Adrenal gland (tissue), 12 donors: Measurements from ENCODE around the gene NUSAP1. TPM values are rescaled to one million over a fixed set of nuclear protein-coding genes. Genes with fewer than 3 reads are reported as not detected.
A peak's percentile ranks its signal among the peaks of the same experiment; 100 is the strongest.

ENCODE experiments used
- DNase-seq, 7 donors: peaks; one replicate each; pipeline ENCODE4 v3.0.0-alpha.2; 2019 to 2020
- H3K27ac ChIP-seq, 5 donors: fragments of 200-600 bp; sonication (generic) in 4 of 5; 1 replicate in 3 of 5; 2 replicates in 2 of 5; pipeline versions ENCODE4 v1.5.1 to v1.8.0; 2016 to 2020; ENCODE audit warnings: mild to moderate bottlenecking in 1 of 5
- H3K27me3 ChIP-seq: fragments of 200-600 bp; 2 replicates; pipeline ENCODE4 v1.8.0; 2021
- H3K36me3 ChIP-seq, 2 donors: fragments of 200-600 bp; replicated peaks in 1 of 2; 1 replicate in 1 of 2; 2 replicates in 1 of 2; pipeline versions ENCODE4 v1.5.1 to v1.8.0; 2018 to 2022
- H3K4me1 ChIP-seq, 2 donors: fragments of 200-600 bp; replicated peaks in 1 of 2; 1 replicate in 1 of 2; 2 replicates in 1 of 2; pipeline versions ENCODE4 v1.5.1 to v1.8.0; 2018 to 2021
- H3K4me3 ChIP-seq, 4 donors: fragments of 200-600 bp; sonication (generic) in 3 of 4; one replicate each; pipeline ENCODE4 v1.5.1; 2016 to 2018
- H3K9me3 ChIP-seq, 3 donors: fragments of 200-600 bp; sonication (generic) in 1 of 3; replicated peaks in 1 of 3; 1 replicate in 2 of 3; 2 replicates in 1 of 3; pipeline versions ENCODE4 v1.5.1 to v1.8.0; 2016 to 2021
- CTCF ChIP-seq, 6 experiments: fragments of 450-650 bp in 4 of 6; fragments of 200-600 bp in 2 of 6; sonication (generic) in 1 of 6; IDR thresholded peaks; 1 replicate in 5 of 6; 2 replicates in 1 of 6; pipeline versions ENCODE4 v1.5.1 to v1.8.0; 2016 to 2021; ENCODE audit warnings: antibody characterized with exemption in 6 of 6, mild to moderate bottlenecking in 2 of 6, moderate library complexity in 1 of 6
- POLR2A ChIP-seq, 2 donors: fragments of 450-650 bp; IDR thresholded peaks; one replicate each; pipeline ENCODE4 v1.6.1; 2017; ENCODE audit warnings: antibody characterized with exemption in 2 of 2, mild to moderate bottlenecking in 2 of 2, moderate library complexity in 1 of 2
- WGBS, 4 donors: extraction: QIAGEN DNeasy Blood & Tissue Kit in 2 of 4; methylation state at CpG; one replicate each; pipeline versions ENCODE4 v1.1.5 to v1.1.7; 2013 to 2017; 5-methylcytosine and 5-hydroxymethylcytosine counted together
- intact Hi-C, 2 donors: fragments of 100-400 bp; cut with DNase I; formaldehyde crosslinking; loops; one replicate each; pipeline versions ENCODE4 v1.14.1 to v1.15.0; 2022 to 2023
- polyA plus RNA-seq, 3 donors: library from polyadenylated mRNA; stranded (reverse); fragments of 200-250 nt in 2 of 3; fragments of 350-450 nt in 1 of 3; fragmentation: Illumina TruSeq in 1 of 3; extraction: RNeasy Lipid Tissue Mini Kit (QIAGEN cat#74804) in 1 of 3; gene quantifications; one replicate each; pipeline ENCODE4 v1.2.3, GENCODE V29; 2013 to 2014
- total RNA-seq, 9 donors: library from RNA; depleted of rRNA in 4 of 9; stranded (reverse); fragments of >200 nt in 4 of 9; fragments of 120-200 nt in 1 of 9; fragmentation: NEBNext Ultra II Directional in 1 of 9; extraction: Animal tissue kit (Norgen Biotek cat#: 25700) in 1 of 9; gene quantifications; one replicate each; pipeline versions ENCODE4 v1.1.0 to v1.2.4, GENCODE V29; 2013 to 2023
- donor health status: healthy with polysubstance abuse.
- donor health status: Bipolar disorder and iron deficiency.
- donor health status: DM: yes; HTN: yes; CAD: no.
- donor health status: DM: no; HTN: no; CAD: no.
- donor health status: DM: no; HTN: no; CAD: no.
- donor health status: DM: yes; HTN: yes; CAD: no.

Gene NUSAP1
- total and polyA plus RNA-seq, 12 donors = 6.5 to 74.3 (median 22.4) TPM

DNA sequence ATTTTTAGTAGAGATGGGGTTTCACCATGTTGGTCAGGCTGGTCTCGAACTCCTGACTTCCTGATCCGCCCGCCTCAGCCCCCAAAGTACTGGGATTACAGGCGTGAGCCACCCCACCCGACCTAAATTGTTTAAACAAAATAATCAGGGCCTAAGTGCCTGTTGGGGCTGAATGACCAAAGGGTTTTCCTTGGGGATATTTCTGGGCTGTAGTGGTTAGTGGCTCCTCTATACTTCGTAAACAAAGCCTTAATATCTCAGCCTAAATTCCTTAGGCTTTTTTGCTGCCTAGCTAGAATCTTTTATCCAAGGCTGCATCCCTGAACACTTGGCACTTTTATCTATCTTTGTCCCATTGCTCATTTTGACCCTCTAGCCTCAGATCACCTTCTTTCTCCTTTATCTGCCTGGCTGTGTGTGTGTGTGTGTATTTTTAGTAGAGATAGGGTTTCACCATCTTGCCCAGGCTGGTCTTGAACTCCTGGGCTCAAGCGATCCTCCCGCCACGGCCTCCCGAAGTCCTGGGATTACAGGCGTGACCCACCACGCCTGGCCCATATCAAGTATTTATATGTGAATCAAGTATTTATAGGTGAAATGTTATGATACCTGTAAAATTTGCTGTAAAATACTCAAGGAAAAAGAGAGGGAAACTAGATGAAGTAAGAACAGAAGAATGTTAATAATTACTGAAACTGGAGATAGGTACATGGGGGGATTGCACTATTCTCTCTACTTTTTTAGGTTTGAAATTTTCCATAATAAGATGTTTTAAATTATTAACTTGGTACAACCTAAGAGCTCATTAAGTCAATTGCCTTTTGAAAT lies 1.8 kb downstream of the NUSAP1 start:
- H3K9me3 ChIP-seq = no peaks in the 10 kb centered on the region
- H3K36me3 ChIP-seq = no peaks in the 10 kb centered on the region
- 66 to 76% (median 75%) methylated on average over 12 of the region's 12 CpGs for WGBS, 4 donors
- intact Hi-C loops = no loop called here
- H3K4me1 ChIP-seq = peaks cover 10 to 15% of the 10 kb centered on the region in 2 donors
- peak overlapping the region in 1 of 5 donors; percentile 91 for H3K27ac ChIP-seq
- no peaks in the 10 kb centered on the region for H3K27me3 ChIP-seq
- TF ChIP-seq CTCF (IDR thresholded peaks at IDR 0.05) = no peak
- DNase-seq = peak in 1 of 7 donors; percentile 36
- peak overlapping the region in 1 of 4 donors; percentile 57 for H3K4me3 ChIP-seq

- Histone ChIP-seq H3K4me3 (no peak overlapping the region), H3K4me1 (peaks cover 8 to 12% of the 10 kb centered on the region in 2 donors), H3K9me3 (no peaks in the 10 kb centered on the region), H3K27ac (no peak overlapping the region), H3K27me3 (no peaks in the 10 kb centered on the region), H3K36me3 (no peaks in the 10 kb centered on the region)
- TF ChIP-seq POLR2A (IDR thresholded peaks at IDR 0.05) (no peak), CTCF (IDR thresholded peaks at IDR 0.05) (no peak)
- intact Hi-C loops = no loop called here
- 89 to 93% (median 91%) methylated on average over 4 of the region's 4 CpGs for WGBS, 4 donors
- peak in 1 of 7 donors; percentile 18 for DNase-seq
These were observed 3.9 kb downstream of the NUSAP1 start for GRCh38 chr15:41336549-41336948.

GRCh38 chr15:41337047-41337446 lies 4.4 kb downstream of the NUSAP1 start:
- TF ChIP-seq POLR2A (IDR thresholded peaks at IDR 0.05) (no peak), CTCF (IDR thresholded peaks at IDR 0.05) (no peak)
- no peaks in the 10 kb centered on the region for H3K27me3 ChIP-seq
- H3K36me3 ChIP-seq = no peaks in the 10 kb centered on the region
- peak in 1 of 7 donors; percentile 38 for DNase-seq
- H3K9me3 ChIP-seq = no peaks in the 10 kb centered on the region
- H3K4me3 ChIP-seq = no peak overlapping the region
- WGBS, 4 donors = 91 to 99% (median 97%) methylated on average over 6 of the region's 6 CpGs
- H3K27ac ChIP-seq = peak overlapping the region in 4 of 5 donors; percentile 1 to 57 (median 52)
- intact Hi-C loops = no loop called here
- H3K4me1 ChIP-seq = peaks cover 4 to 7% of the 10 kb centered on the region in 2 donors

DNA sequence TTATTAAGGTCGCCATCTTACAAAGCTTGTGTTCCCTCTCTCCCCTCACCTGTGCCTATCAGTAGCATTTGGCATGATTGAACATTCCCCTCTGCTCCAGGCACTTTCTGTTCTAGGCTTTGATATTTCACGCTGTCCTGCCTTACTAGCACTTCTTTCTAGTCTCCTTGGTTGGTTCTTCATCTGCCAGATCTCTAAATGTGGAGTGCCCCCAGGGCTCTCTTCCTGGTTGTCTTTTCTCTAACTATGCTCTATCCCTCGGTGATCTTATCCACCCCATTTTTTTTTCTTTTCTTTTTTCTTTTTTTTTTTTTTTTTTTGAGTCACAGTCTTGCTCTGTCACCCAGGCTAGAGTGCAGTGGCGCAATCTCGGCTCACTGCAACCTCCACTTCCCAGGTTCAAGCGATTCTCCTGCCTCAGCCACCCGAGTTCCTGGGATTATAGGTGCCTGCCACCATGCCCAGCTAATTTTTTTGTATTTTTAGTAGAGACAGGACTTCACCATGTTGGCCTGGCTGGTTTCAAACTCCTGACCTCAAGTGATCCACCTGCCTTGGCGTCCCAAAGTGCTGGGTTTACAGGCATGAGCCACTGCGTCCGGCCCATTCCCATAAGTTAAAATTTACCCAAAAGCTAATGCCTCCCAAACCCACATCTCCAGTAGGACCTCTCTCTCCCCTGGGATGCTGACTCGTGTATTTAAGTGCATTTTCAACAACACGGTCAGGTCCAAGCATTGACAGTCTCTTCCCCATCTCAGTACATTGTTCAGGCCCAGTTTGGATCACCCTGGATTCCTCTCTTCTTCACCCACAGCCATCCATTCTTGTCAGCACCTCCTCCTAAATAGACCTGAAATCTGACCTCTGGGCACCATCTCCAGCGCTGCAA lies 5.2 kb downstream of the NUSAP1 start:
- WGBS, 4 donors = 64 to 70% (median 68%) methylated on average over 11 to 13 of the region's 13 CpGs
- no peaks in the 10 kb centered on the region for H3K36me3 ChIP-seq
- H3K9me3 ChIP-seq = no peaks in the 10 kb centered on the region
- peaks cover 4 to 7% of the 10 kb centered on the region in 2 donors for H3K4me1 ChIP-seq
- intact Hi-C loops = no loop called here
- H3K27ac ChIP-seq = peak overlapping the region; percentile 1 to 57 (median 47)
- H3K4me3 ChIP-seq = no peak overlapping the region
- TF ChIP-seq POLR2A (IDR thresholded peaks at IDR 0.05) (no peak), CTCF (IDR thresholded peaks at IDR 0.05) (no peak)
- no peaks in the 10 kb centered on the region for H3K27me3 ChIP-seq
- peak in 4 of 7 donors; percentile 38 to 59 (median 48) for DNase-seq
